ENCODE data around the gene ARSD.
"Not testable (repeated sequence)": the region's sequence is repeated elsewhere in the genome, so short reads cannot be mapped to it uniquely, and the experiment has no call there.

DNA sequence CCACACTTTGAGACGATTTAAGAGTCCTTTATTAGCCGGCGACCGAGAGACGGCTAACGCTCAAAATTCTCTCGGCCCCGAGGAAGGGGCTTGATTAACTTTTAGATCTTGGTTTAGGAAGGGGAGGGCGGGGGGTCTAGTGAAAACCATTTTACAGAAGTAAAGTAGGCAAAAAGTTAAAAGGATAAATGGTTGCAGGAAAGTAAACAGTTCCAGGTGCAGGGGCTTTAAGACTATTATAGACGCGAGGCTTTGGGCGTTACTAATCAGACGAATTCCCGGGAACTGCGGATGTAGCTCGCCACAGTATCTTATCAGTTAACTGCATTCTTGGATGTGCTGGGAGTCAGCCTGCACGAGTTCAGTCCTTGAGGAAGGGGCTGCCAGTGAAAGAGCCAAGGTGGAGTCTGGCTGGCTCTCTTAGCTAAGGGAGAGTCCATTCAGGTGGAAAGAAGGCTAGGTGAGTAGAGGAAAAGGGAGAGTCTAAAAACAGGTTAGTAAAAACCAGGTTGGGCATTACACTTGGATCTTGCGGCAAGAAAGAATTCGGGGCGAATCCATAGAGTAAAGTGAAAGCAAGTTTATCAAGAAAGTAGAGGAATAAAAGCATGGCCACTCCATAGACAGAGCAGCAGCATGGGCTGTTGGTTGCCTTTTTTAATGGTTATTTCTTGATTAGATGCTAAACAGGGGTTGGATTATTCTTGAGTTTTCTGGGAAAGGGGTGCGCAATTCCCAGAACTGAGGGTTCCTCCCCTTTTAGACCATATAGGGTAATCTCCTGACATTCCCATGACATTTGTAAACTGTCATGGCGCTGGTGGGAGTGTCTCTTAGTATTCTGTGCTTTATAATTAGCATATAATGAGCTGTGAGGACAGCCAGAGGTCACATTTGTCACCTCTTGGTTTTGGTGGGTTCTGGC, 38.3 kb downstream of the ARSD start:
- TF ChIP-seq, protein P1, sequence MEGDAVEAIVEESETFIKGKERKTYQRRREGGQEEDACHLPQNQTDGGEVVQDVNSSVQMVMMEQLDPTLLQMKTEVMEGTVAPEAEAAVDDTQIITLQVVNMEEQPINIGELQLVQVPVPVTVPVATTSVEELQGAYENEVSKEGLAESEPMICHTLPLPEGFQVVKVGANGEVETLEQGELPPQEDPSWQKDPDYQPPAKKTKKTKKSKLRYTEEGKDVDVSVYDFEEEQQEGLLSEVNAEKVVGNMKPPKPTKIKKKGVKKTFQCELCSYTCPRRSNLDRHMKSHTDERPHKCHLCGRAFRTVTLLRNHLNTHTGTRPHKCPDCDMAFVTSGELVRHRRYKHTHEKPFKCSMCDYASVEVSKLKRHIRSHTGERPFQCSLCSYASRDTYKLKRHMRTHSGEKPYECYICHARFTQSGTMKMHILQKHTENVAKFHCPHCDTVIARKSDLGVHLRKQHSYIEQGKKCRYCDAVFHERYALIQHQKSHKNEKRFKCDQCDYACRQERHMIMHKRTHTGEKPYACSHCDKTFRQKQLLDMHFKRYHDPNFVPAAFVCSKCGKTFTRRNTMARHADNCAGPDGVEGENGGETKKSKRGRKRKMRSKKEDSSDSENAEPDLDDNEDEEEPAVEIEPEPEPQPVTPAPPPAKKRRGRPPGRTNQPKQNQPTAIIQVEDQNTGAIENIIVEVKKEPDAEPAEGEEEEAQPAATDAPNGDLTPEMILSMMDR (IDR thresholded peaks at IDR 0.05): not testable (repeated sequence)
- TF ChIP-seq, protein P2, sequence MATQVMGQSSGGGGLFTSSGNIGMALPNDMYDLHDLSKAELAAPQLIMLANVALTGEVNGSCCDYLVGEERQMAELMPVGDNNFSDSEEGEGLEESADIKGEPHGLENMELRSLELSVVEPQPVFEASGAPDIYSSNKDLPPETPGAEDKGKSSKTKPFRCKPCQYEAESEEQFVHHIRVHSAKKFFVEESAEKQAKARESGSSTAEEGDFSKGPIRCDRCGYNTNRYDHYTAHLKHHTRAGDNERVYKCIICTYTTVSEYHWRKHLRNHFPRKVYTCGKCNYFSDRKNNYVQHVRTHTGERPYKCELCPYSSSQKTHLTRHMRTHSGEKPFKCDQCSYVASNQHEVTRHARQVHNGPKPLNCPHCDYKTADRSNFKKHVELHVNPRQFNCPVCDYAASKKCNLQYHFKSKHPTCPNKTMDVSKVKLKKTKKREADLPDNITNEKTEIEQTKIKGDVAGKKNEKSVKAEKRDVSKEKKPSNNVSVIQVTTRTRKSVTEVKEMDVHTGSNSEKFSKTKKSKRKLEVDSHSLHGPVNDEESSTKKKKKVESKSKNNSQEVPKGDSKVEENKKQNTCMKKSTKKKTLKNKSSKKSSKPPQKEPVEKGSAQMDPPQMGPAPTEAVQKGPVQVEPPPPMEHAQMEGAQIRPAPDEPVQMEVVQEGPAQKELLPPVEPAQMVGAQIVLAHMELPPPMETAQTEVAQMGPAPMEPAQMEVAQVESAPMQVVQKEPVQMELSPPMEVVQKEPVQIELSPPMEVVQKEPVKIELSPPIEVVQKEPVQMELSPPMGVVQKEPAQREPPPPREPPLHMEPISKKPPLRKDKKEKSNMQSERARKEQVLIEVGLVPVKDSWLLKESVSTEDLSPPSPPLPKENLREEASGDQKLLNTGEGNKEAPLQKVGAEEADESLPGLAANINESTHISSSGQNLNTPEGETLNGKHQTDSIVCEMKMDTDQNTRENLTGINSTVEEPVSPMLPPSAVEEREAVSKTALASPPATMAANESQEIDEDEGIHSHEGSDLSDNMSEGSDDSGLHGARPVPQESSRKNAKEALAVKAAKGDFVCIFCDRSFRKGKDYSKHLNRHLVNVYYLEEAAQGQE (IDR thresholded peaks at IDR 0.05; ENCODE audit: insufficient read depth in 1 of 2, low read depth in 2 of 2, low read length in 1 of 2): not testable (repeated sequence)
